Body of pancreas (tissue), 4 donors: ENCODE results near the gene PALMD. TPM values are rescaled to one million over a fixed set of nuclear protein-coding genes. Genes with fewer than 3 reads are reported as not detected.

ENCODE experiments used
- ATAC-seq: fragments of 150-250 bp; one replicate; pipeline ENCODE4 v1.9.1; 2016
- DNase-seq, 4 donors: peaks; one replicate each; pipeline ENCODE4 v3.0.0-alpha.2; 2019
- H3K27ac ChIP-seq, 4 donors: fragments of 200-600 bp; sonication (generic); 1 replicate in 3 of 4; 2 replicates in 1 of 4; pipeline versions ENCODE4 v1.5.1 to v1.6.1; 2016 to 2019; ENCODE audit warnings: mild to moderate bottlenecking in 1 of 4, mixed read lengths in 1 of 4, moderate library complexity in 1 of 4
- H3K27me3 ChIP-seq, 2 donors: fragments of 200-600 bp; sonication (generic); one replicate each; pipeline ENCODE4 v1.6.0; 2016; ENCODE audit warnings: mild to moderate bottlenecking in 1 of 2
- H3K36me3 ChIP-seq, 2 donors: fragments of 200-600 bp; sonication (generic); replicated peaks in 1 of 2; 2 replicates each; pipeline ENCODE4 v1.5.1; 2016; ENCODE audit warnings: low read depth in 2 of 2; ENCODE audit not compliant: insufficient read depth in 1 of 2
- H3K4me1 ChIP-seq: fragments of 200-600 bp; sonication (generic); one replicate; pipeline ENCODE4 v1.6.0; 2016
- H3K4me3 ChIP-seq, 2 donors: fragments of 200-600 bp; sonication (generic); 1 replicate in 1 of 2; 2 replicates in 1 of 2; pipeline ENCODE4 v1.5.1; 2016 to 2019
- H3K9me3 ChIP-seq, 3 donors: fragments of 200-600 bp; sonication (generic); 1 replicate in 2 of 3; 2 replicates in 1 of 3; pipeline ENCODE4 v1.5.1; 2016
- CTCF ChIP-seq, 7 experiments: fragments of 450-650 bp in 4 of 7; fragments of 200-600 bp in 3 of 7; sonication (generic) in 3 of 7; IDR thresholded peaks; one replicate each; pipeline ENCODE4 v1.5.1; 2016 to 2019; ENCODE audit warnings: antibody characterized with exemption in 7 of 7
- POLR2A ChIP-seq, 3 donors: fragments of 450-650 bp; IDR thresholded peaks; one replicate each; pipeline ENCODE4 v1.6.1; 2016; ENCODE audit warnings: antibody characterized with exemption in 3 of 3, mild to moderate bottlenecking in 2 of 3
- WGBS, 2 donors: methylation state at CpG; one replicate each; pipeline ENCODE4 v1.1.5; 2017; 5-methylcytosine and 5-hydroxymethylcytosine counted together
- intact Hi-C: fragments of 100-400 bp; cut with DNase I; formaldehyde crosslinking; loops from one replicate; pipeline ENCODE4 v1.15.1; 2023
- total RNA-seq, 2 donors: library from RNA; depleted of rRNA; stranded (reverse); fragments of >200 nt; gene quantifications; one replicate each; pipeline ENCODE4 v1.1.0, GENCODE V29; 2016

PALMD gene
- total RNA-seq, 2 donors from 2014 or later, result 8.0 to 13.5 TPM

- Histone ChIP-seq H3K27me3 (no peaks in the 10 kb centered on the region), H3K27ac (no peak overlapping the region), H3K9me3 (no peaks in the 10 kb centered on the region), H3K4me1 (peaks cover 20% of the 10 kb centered on the region), H3K4me3 (no peak overlapping the region), H3K36me3 (no peaks in the 10 kb centered on the region)
- TF ChIP-seq CTCF (IDR thresholded peaks at IDR 0.05) (no peak), POLR2A (IDR thresholded peaks at IDR 0.05) (no peak)
- intact Hi-C loops, result no loop called here
- DNase-seq (no peak), ATAC-seq (no peak)
- 85 to 88% methylated on average over 1 of the region's 1 CpG for WGBS, 2 donors
Measured at GRCh38 chr1:99643021-99643779, 2.7 kb upstream of the PALMD start.

GRCh38 chr1:99644279-99645004, 1.5 kb upstream of the PALMD start:
- intact Hi-C loops, result no loop called here
- Histone ChIP-seq H3K27me3 (no peaks in the 10 kb centered on the region), H3K9me3 (no peaks in the 10 kb centered on the region), H3K27ac (peak overlapping the region in 2 of 4 donors; percentile 60 to 68), H3K4me3 (no peak overlapping the region), H3K4me1 (peaks cover 21% of the 10 kb centered on the region), H3K36me3 (no peaks in the 10 kb centered on the region)
- TF ChIP-seq POLR2A (IDR thresholded peaks at IDR 0.05), result no peak
- no peak for TF ChIP-seq CTCF (IDR thresholded peaks at IDR 0.05)
- 54 to 62% methylated on average over 2 of the region's 2 CpGs for WGBS, 2 donors
- ATAC-seq, result no peak
- DNase-seq, result no peak

GRCh38 chr1:99645203-99645602, 710 bp upstream of the PALMD start:
- H3K4me3 ChIP-seq, result no peak overlapping the region
- H3K27ac ChIP-seq, result peak overlapping the region; percentile 35 to 68 (median 50)
- 30 to 49% methylated on average over 5 of the region's 5 CpGs for WGBS, 2 donors
- no peaks in the 10 kb centered on the region for H3K9me3 ChIP-seq
- H3K36me3 ChIP-seq, result no peaks in the 10 kb centered on the region
- TF ChIP-seq CTCF (IDR thresholded peaks at IDR 0.05), result no peak
- intact Hi-C loops, result no loop called here
- ATAC-seq (peak; percentile 61), DNase-seq (peak; percentile 15 to 47 (median 36))
- H3K4me1 ChIP-seq, result peaks cover 29% of the 10 kb centered on the region
- no peaks in the 10 kb centered on the region for H3K27me3 ChIP-seq

- DNase-seq (no peak), ATAC-seq (no peak)
- 31 to 36% methylated on average over 5 of the region's 5 CpGs for WGBS, 2 donors
- no peak for TF ChIP-seq CTCF (IDR thresholded peaks at IDR 0.05)
- TF ChIP-seq POLR2A (IDR thresholded peaks at IDR 0.05), result no peak
- Histone ChIP-seq H3K4me1 (peaks cover 39% of the 10 kb centered on the region), H3K36me3 (no peaks in the 10 kb centered on the region), H3K4me3 (peak overlapping the region in 1 of 2 donors; percentile 1), H3K27me3 (no peaks in the 10 kb centered on the region), H3K27ac (peak overlapping the region in 3 of 4 donors; percentile 35 to 68 (median 60)), H3K9me3 (no peaks in the 10 kb centered on the region)
- intact Hi-C loops, result no loop called here
Measured at GRCh38 chr1:99646868-99647267, 955 bp downstream of the PALMD start.
